Panc1 (cell line): Measurements from ENCODE around the gene ME2.
"Not testable (repeated sequence)": the region's sequence is repeated elsewhere in the genome, so short reads cannot be mapped to it uniquely, and the experiment has no call there.

Experiments
- CTCF ChIP-seq: fragments of 450-650 bp; IDR thresholded peaks from 2 replicates; pipeline ENCODE4 v1.5.1; 2017; ENCODE audit warnings: mild to moderate bottlenecking
- POLR2AphosphoS5 ChIP-seq: IDR thresholded peaks from 2 replicates; pipeline ENCODE4 v1.6.1; 2012; ENCODE audit warnings: mild to moderate bottlenecking, low read depth, low read length, moderate library complexity
- REST ChIP-seq, 2 experiments: IDR thresholded peaks; 2 replicates each; pipeline ENCODE4 v1.6.1; 2011 to 2012; ENCODE audit warnings: low read depth in 2 of 2, control low read depth in 1 of 2, low read length in 1 of 2, mild to moderate bottlenecking in 1 of 2, moderate library complexity in 1 of 2; ENCODE audit not compliant: insufficient read depth in 1 of 2
- SIN3A ChIP-seq: IDR thresholded peaks from 2 replicates; pipeline ENCODE4 v1.6.1; 2012; ENCODE audit warnings: low read depth, mild to moderate bottlenecking, low read length, moderate library complexity, borderline replicate concordance; ENCODE audit not compliant: insufficient read depth
- TCF7L2 ChIP-seq: IDR thresholded peaks from 2 replicates; pipeline ENCODE4 v1.6.1; 2011; ENCODE audit warnings: mild to moderate bottlenecking, low read depth, low read length, inconsistent platforms

DNA sequence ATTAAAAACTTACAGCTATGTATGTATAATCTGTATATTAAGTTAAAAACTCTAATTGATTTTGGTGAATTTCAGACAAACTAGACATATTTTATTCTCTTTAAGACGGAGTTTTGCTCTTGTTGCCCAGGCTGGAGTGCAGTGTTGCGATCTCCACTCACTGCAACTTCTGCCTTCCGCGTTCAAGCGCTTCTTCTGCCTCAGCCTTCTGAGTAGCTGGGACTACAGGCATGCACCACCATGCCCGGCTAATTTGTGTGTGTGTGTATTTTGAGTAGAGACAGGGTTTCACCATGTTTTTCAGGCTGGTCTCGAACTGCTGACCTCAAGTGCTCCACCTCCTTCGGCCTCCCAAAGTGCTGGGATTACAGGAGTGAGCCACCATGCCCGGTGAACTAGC, 2.0 kb downstream of the ME2 start:
- not testable (repeated sequence) for TF ChIP-seq CTCF; POLR2AphosphoS5; REST (IDR thresholded peaks at IDR 0.05; ENCODE audit: insufficient read depth in 1 of 2, low read depth in 2 of 2, low read length in 1 of 2); TCF7L2; SIN3A
